HepG2 (cell line): ENCODE data around the gene PSD4. TPM values are rescaled to one million over a fixed set of nuclear protein-coding genes. Genes with fewer than 3 reads are reported as not detected.
A peak's percentile ranks its signal among the peaks of the same experiment; 100 is the strongest.

Experiments used
- ARID4A ChIP-seq: sonication (generic); formaldehyde crosslinking; IDR thresholded peaks from 2 replicates; pipeline ENCODE4 v1.5.0; 2020; ENCODE audit warnings: mild to moderate bottlenecking, missing genetic modification reagents, borderline replicate concordance
- ARNTL ChIP-seq: sonication (generic); formaldehyde crosslinking; IDR thresholded peaks from 2 replicates; pipeline ENCODE4 v1.4.0; 2020; ENCODE audit warnings: mild to moderate bottlenecking, missing genetic modification reagents
- CREB1 ChIP-seq, 2 experiments: fragments of 450-650 bp in 1 of 2; IDR thresholded peaks; 2 replicates each; pipeline ENCODE4 v1.6.1; 2016 to 2017; ENCODE audit warnings: control low read depth in 1 of 2, mild to moderate bottlenecking in 1 of 2, missing compliant biosample characterization in 1 of 2, missing genetic modification characterization in 1 of 2
- DBP ChIP-seq: sonication (generic); formaldehyde crosslinking; IDR thresholded peaks from 2 replicates; pipeline ENCODE4 v1.4.0; 2020; ENCODE audit warnings: missing genetic modification reagents; ENCODE audit errors: not compliant biosample characterization
- DRAP1 ChIP-seq: IDR thresholded peaks from 2 replicates; pipeline ENCODE4 v1.6.1; 2016; ENCODE audit warnings: missing genetic modification reagents, missing compliant biosample characterization
- HOXA3 ChIP-seq: sonication (generic); formaldehyde crosslinking; IDR thresholded peaks from 2 replicates; pipeline ENCODE4 v1.5.0; 2020; ENCODE audit warnings: missing genetic modification reagents
- IRF2 ChIP-seq: IDR thresholded peaks from 2 replicates; pipeline ENCODE4 v1.6.1; 2018; ENCODE audit warnings: missing genetic modification reagents, missing compliant biosample characterization
- KLF6 ChIP-seq: IDR thresholded peaks from 2 replicates; pipeline ENCODE4 v1.8.0; 2016; ENCODE audit warnings: missing biosample characterization, missing genetic modification reagents
- PHF5A ChIP-seq: IDR thresholded peaks from one replicate; pipeline ENCODE4 v1.6.1; 2018; ENCODE audit warnings: low read depth, missing genetic modification reagents; ENCODE audit not compliant: unreplicated experiment
- RBAK ChIP-seq: sonication (generic); formaldehyde crosslinking; IDR thresholded peaks from 2 replicates; pipeline ENCODE4 v1.5.1; 2020; ENCODE audit warnings: mild to moderate bottlenecking, missing genetic modification reagents
- SRF ChIP-seq: IDR thresholded peaks from 2 replicates; pipeline ENCODE4 v1.6.1; 2011; ENCODE audit warnings: mild to moderate bottlenecking, low read depth, low read length, moderate library complexity
- TFAP4 ChIP-seq: sonication (generic); IDR thresholded peaks from 2 replicates; pipeline ENCODE4 v1.6.1; 2016; ENCODE audit warnings: low read depth, borderline replicate concordance
- ZKSCAN8 ChIP-seq: IDR thresholded peaks from 2 replicates; pipeline ENCODE4 v1.6.1; 2016; ENCODE audit warnings: borderline replicate concordance, missing genetic modification reagents, missing compliant biosample characterization
- ZNF207 ChIP-seq: fragments of 450-650 bp; IDR thresholded peaks from 2 replicates; pipeline ENCODE4 v1.6.1; 2016; ENCODE audit warnings: antibody characterized with exemption, borderline replicate concordance
- ZNF546 ChIP-seq: sonication (generic); formaldehyde crosslinking; conservative IDR thresholded peaks from 2 replicates; pipeline ENCODE4 v1.8.1; 2023; ENCODE audit warnings: mild to moderate bottlenecking, missing genetic modification reagents
- ZNF770 ChIP-seq: sonication (generic); formaldehyde crosslinking; IDR thresholded peaks from 2 replicates; pipeline ENCODE4 v1.5.0; 2020; ENCODE audit warnings: mild to moderate bottlenecking, missing genetic modification reagents
- polyA plus RNA-seq, 8 experiments: library from polyadenylated mRNA; depleted of rRNA in 3 of 8; stranded (reverse) in 7 of 8; unstranded in 1 of 8; fragments of >200 nt; fragmentation: Illumina TruSeq in 4 of 8; extraction: Trizol in 4 of 8; gene quantifications; 2 replicates each; pipeline versions ENCODE4 v1.2.1 to v1.2.3, GENCODE V29; 2011 to 2016; ENCODE audit warnings: low read depth in 4 of 8, missing spikeins in 1 of 8, mixed read lengths in 1 of 8; ENCODE audit not compliant: insufficient read depth in 1 of 8
- total RNA-seq, 5 experiments: library from RNA; depleted of rRNA; stranded (reverse); fragments of >200 nt; fragmentation: Illumina TruSeq; extraction: Trizol; gene quantifications; 2 replicates each; pipeline ENCODE4 v1.2.3, GENCODE V29; 2016; ENCODE audit warnings: low read depth in 1 of 5

Gene PSD4
- total and polyA plus RNA-seq, 2 of the 13 experiments (the other 11 are each of a cell fraction or from before 2014, with no cell fraction given): 5.8 to 9.4 TPM

GRCh38 chr2:113180131-113180946, 6.6 kb downstream of the PSD4 start (continued):
- TF ChIP-seq ZKSCAN8 (CRISPR knock-in tag): 0 out of 2 replicates have a peak, but pooled peaks have one; percentile 57
- peak; percentile 63; the same call in 1 of the 2 replicates for TF ChIP-seq ARID4A (CRISPR knock-in tag)
- peak; percentile 50; the same call in 1 of the 2 replicates for TF ChIP-seq CREB1 (IDR thresholded peaks at IDR 0.05)
- TF ChIP-seq CREB1 (CRISPR knock-in tag; IDR thresholded peaks at IDR 0.05): peak; percentile 29; the same call in 1 of the 2 replicates
- TF ChIP-seq ZNF546 (CRISPR knock-in tag): no peak
- TF ChIP-seq DBP (CRISPR knock-in tag): peak; percentile 25
- peak; percentile 62; the same call in 1 of the 2 replicates for TF ChIP-seq ARNTL (CRISPR knock-in tag)
- TF ChIP-seq KLF6 (CRISPR knock-in tag): no peak
- TF ChIP-seq SRF: no peak
- TF ChIP-seq RBAK (CRISPR knock-in tag): no peak
- peak; percentile 85 for TF ChIP-seq IRF2 (CRISPR knock-in tag)
- peak; percentile 97 for TF ChIP-seq TFAP4
- TF ChIP-seq HOXA3 (CRISPR knock-in tag): peak; percentile 65; the same call in 1 of the 2 replicates
- peak; percentile 50 for TF ChIP-seq DRAP1 (CRISPR knock-in tag)
- no peak for TF ChIP-seq ZNF207
- TF ChIP-seq ZNF770 (CRISPR knock-in tag): peak; percentile 42; the same call in 1 of the 2 replicates
- peak; percentile 51 for TF ChIP-seq PHF5A (CRISPR knock-in tag)
